ENCODE results near the gene DDX27.

DNA sequence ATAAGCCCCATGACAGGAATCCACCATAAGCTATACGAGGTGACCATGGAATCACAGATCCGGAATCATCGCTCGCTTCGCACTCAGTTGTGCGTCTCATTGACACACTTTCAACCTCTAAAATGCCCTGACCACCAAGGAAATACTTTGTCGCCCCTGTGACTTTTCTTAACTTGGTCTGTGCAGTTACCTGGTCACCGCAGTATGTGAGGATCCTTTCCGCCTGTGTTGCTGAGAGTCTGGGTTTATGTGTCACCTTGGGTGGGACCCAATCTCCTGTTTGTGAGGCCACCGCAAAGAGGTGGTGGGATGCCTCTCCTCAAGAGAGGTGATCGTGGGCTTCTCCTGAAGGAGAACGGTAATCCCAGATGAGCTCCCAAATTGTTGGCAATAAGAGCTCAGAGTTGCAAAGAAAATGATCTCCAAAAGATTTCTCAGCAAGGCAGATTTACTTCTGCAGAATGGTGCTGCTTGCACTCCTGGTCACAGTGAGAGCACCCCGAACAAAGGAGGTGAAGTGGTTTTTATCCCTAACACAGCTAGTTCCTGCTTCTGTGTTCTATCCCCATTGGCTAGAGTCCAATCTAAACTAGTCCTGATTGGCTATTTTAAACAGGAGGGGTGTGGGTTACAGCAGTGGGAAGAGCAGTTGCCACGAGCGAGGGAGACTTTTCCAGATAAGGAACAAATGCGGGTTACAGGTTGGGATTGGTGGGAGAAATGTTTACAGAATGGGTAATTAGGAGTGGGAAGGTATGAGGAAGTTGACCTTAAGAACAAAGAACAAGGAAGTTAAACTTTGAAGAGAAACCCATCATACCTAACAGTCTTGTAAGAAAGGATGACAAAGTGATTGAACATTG is 67.7 kb downstream of the DDX27 start:
- TF ChIP-seq LEF1 (IDR thresholded peaks at IDR 0.05; ENCODE audit: borderline replicate concordance) (no peak), BHLHE40 (IDR thresholded peaks at IDR 0.05; ENCODE audit: borderline replicate concordance) (no peak)
